ENCODE measurements around the gene LPCAT4.

LPCAT4 gene

GRCh38 chr15:34373951-34374350 lies 7.0 kb upstream of the LPCAT4 start:
- H3K36me3 ChIP-seq (ENCODE audit: insufficient read depth, low read length): no peaks in the 10 kb centered on the region
- no peaks in the 10 kb centered on the region; the same call in 1 of the 2 replicates for H3K9me3 ChIP-seq (ENCODE audit: control insufficient read depth, insufficient read depth, low read length)
- H3K4me1 ChIP-seq (ENCODE audit: insufficient read depth, low read length): no peaks in the 10 kb centered on the region; the same call in 1 of the 2 replicates
- H3K9ac ChIP-seq (ENCODE audit: low read depth, low read length): no peak overlapping the region

- H3K4me1 ChIP-seq (ENCODE audit: insufficient read depth, low read length): peaks cover 4% of the 10 kb centered on the region
- H3K9ac ChIP-seq (ENCODE audit: low read depth, low read length): no peak overlapping the region
- no peaks in the 10 kb centered on the region; the same call in 1 of the 2 replicates for H3K9me3 ChIP-seq (ENCODE audit: control insufficient read depth, insufficient read depth, low read length)
- H3K36me3 ChIP-seq (ENCODE audit: insufficient read depth, low read length): no peaks in the 10 kb centered on the region
Measured at GRCh38 chr15:34370643-34371042, 3.6 kb upstream of the LPCAT4 start.

- Histone ChIP-seq H3K4me1 (ENCODE audit: insufficient read depth, low read length) (peaks cover 9% of the 10 kb centered on the region), H3K9me3 (ENCODE audit: control insufficient read depth, insufficient read depth, low read length) (no peaks in the 10 kb centered on the region; the same call in 1 of the 2 replicates), H3K36me3 (ENCODE audit: insufficient read depth, low read length) (no peaks in the 10 kb centered on the region), H3K9ac (ENCODE audit: low read depth, low read length) (no peak overlapping the region)
Measured at GRCh38 chr15:34370129-34370528, 3.1 kb upstream of the LPCAT4 start.

- peak overlapping the region; percentile 83 for H3K9ac ChIP-seq (ENCODE audit: low read depth, low read length)
- H3K9me3 ChIP-seq (ENCODE audit: control insufficient read depth, insufficient read depth, low read length): no peaks in the 10 kb centered on the region
- H3K4me1 ChIP-seq (ENCODE audit: insufficient read depth, low read length): peaks cover 12% of the 10 kb centered on the region
- peaks cover 8% of the 10 kb centered on the region for H3K36me3 ChIP-seq (ENCODE audit: insufficient read depth, low read length)
Measured at GRCh38 chr15:34366271-34367065, 528 bp downstream of the LPCAT4 start.

- Histone ChIP-seq H3K9me3 (ENCODE audit: control insufficient read depth, insufficient read depth, low read length) (no peaks in the 10 kb centered on the region), H3K9ac (ENCODE audit: low read depth, low read length) (peak overlapping the region; percentile 83; the same call in 1 of the 2 replicates), H3K4me1 (ENCODE audit: insufficient read depth, low read length) (peaks cover 12% of the 10 kb centered on the region), H3K36me3 (ENCODE audit: insufficient read depth, low read length) (peaks cover 8% of the 10 kb centered on the region)
Measured at GRCh38 chr15:34365836-34366235, 1.2 kb downstream of the LPCAT4 start.

GRCh38 chr15:34365091-34365825 lies 1.7 kb downstream of the LPCAT4 start:
- Histone ChIP-seq H3K4me1 (ENCODE audit: insufficient read depth, low read length) (peaks cover 12% of the 10 kb centered on the region), H3K9me3 (ENCODE audit: control insufficient read depth, insufficient read depth, low read length) (no peaks in the 10 kb centered on the region), H3K9ac (ENCODE audit: low read depth, low read length) (peak overlapping the region; percentile 83; the same call in 1 of the 2 replicates), H3K36me3 (ENCODE audit: insufficient read depth, low read length) (peaks cover 8% of the 10 kb centered on the region)

GRCh38 chr15:34364041-34364440 lies 3.0 kb downstream of the LPCAT4 start:
- Histone ChIP-seq H3K4me1 (ENCODE audit: insufficient read depth, low read length) (peaks cover 12% of the 10 kb centered on the region), H3K9ac (ENCODE audit: low read depth, low read length) (no peak overlapping the region), H3K9me3 (ENCODE audit: control insufficient read depth, insufficient read depth, low read length) (no peaks in the 10 kb centered on the region), H3K36me3 (ENCODE audit: insufficient read depth, low read length) (peaks cover 13% of the 10 kb centered on the region)

- no peaks in the 10 kb centered on the region for H3K9me3 ChIP-seq (ENCODE audit: control insufficient read depth, insufficient read depth, low read length)
- H3K36me3 ChIP-seq (ENCODE audit: insufficient read depth, low read length): peaks cover 19% of the 10 kb centered on the region
- H3K9ac ChIP-seq (ENCODE audit: low read depth, low read length): no peak overlapping the region
- peaks cover 12% of the 10 kb centered on the region for H3K4me1 ChIP-seq (ENCODE audit: insufficient read depth, low read length)
Measured at GRCh38 chr15:34362047-34362773, 4.8 kb downstream of the LPCAT4 start.

GRCh38 chr15:34361278-34361677 lies 5.7 kb downstream of the LPCAT4 start:
- H3K9me3 ChIP-seq (ENCODE audit: control insufficient read depth, insufficient read depth, low read length): no peaks in the 10 kb centered on the region
- H3K4me1 ChIP-seq (ENCODE audit: insufficient read depth, low read length): peaks cover 12% of the 10 kb centered on the region
- peaks cover 19% of the 10 kb centered on the region for H3K36me3 ChIP-seq (ENCODE audit: insufficient read depth, low read length)
- no peak overlapping the region for H3K9ac ChIP-seq (ENCODE audit: low read depth, low read length)

- no peaks in the 10 kb centered on the region for H3K9me3 ChIP-seq (ENCODE audit: control insufficient read depth, insufficient read depth, low read length)
- no peak overlapping the region for H3K9ac ChIP-seq (ENCODE audit: low read depth, low read length)
- H3K4me1 ChIP-seq (ENCODE audit: insufficient read depth, low read length): peaks cover 5% of the 10 kb centered on the region
- peaks cover 19% of the 10 kb centered on the region for H3K36me3 ChIP-seq (ENCODE audit: insufficient read depth, low read length)
Measured at GRCh38 chr15:34360298-34360697, 6.7 kb downstream of the LPCAT4 start.

GRCh38 chr15:34359416-34359815 lies 7.6 kb downstream of the LPCAT4 start:
- Histone ChIP-seq H3K9me3 (ENCODE audit: control insufficient read depth, insufficient read depth, low read length) (no peaks in the 10 kb centered on the region), H3K9ac (ENCODE audit: low read depth, low read length) (no peak overlapping the region), H3K4me1 (ENCODE audit: insufficient read depth, low read length) (no peaks in the 10 kb centered on the region), H3K36me3 (ENCODE audit: insufficient read depth, low read length) (peaks cover 19% of the 10 kb centered on the region)

- H3K9ac ChIP-seq (ENCODE audit: low read depth, low read length): no peak overlapping the region
- H3K9me3 ChIP-seq (ENCODE audit: control insufficient read depth, insufficient read depth, low read length): no peaks in the 10 kb centered on the region
- H3K4me1 ChIP-seq (ENCODE audit: insufficient read depth, low read length): no peaks in the 10 kb centered on the region
- peaks cover 19% of the 10 kb centered on the region for H3K36me3 ChIP-seq (ENCODE audit: insufficient read depth, low read length)
Measured at GRCh38 chr15:34358948-34359347, 8.0 kb downstream of the LPCAT4 start.

GRCh38 chr15:34358367-34358766 lies 8.6 kb downstream of the LPCAT4 start:
- Histone ChIP-seq H3K9ac (ENCODE audit: low read depth, low read length) (no peak overlapping the region), H3K4me1 (ENCODE audit: insufficient read depth, low read length) (no peaks in the 10 kb centered on the region), H3K36me3 (ENCODE audit: insufficient read depth, low read length) (peaks cover 19% of the 10 kb centered on the region), H3K9me3 (ENCODE audit: control insufficient read depth, insufficient read depth, low read length) (no peaks in the 10 kb centered on the region)

GRCh38 chr15:34357653-34358052 lies 9.3 kb downstream of the LPCAT4 start:
- no peaks in the 10 kb centered on the region for H3K4me1 ChIP-seq (ENCODE audit: insufficient read depth, low read length)
- peaks cover 12% of the 10 kb centered on the region for H3K36me3 ChIP-seq (ENCODE audit: insufficient read depth, low read length)
- H3K9me3 ChIP-seq (ENCODE audit: control insufficient read depth, insufficient read depth, low read length): no peaks in the 10 kb centered on the region
- H3K9ac ChIP-seq (ENCODE audit: low read depth, low read length): no peak overlapping the region

All from ES-I3 (cell line).